IPS-18c (cell line): ENCODE data around the gene EIF3K.

ENCODE experiments used
- H3K4me3 ChIP-seq: 2 replicates; pipeline ENCODE4 v1.7.0; 2013; ENCODE audit warnings: low read depth, mild to moderate bottlenecking, low read length, moderate library complexity; ENCODE audit not compliant: insufficient read depth
- H3K9me3 ChIP-seq: one replicate; pipeline ENCODE4 v1.6.1; 2013; ENCODE audit warnings: mild to moderate bottlenecking, low read length, moderate library complexity; ENCODE audit not compliant: control insufficient read depth, insufficient read depth

The EIF3K gene

GRCh38 chr19:38640368-38640767, 21.4 kb downstream of the EIF3K start:
- H3K9me3 ChIP-seq, result no peaks in the 10 kb centered on the region
- H3K4me3 ChIP-seq, result no peak overlapping the region

GRCh38 chr19:38642176-38642575, 23.2 kb downstream of the EIF3K start:
- Histone ChIP-seq H3K9me3 (no peaks in the 10 kb centered on the region), H3K4me3 (no peak overlapping the region)

DNA sequence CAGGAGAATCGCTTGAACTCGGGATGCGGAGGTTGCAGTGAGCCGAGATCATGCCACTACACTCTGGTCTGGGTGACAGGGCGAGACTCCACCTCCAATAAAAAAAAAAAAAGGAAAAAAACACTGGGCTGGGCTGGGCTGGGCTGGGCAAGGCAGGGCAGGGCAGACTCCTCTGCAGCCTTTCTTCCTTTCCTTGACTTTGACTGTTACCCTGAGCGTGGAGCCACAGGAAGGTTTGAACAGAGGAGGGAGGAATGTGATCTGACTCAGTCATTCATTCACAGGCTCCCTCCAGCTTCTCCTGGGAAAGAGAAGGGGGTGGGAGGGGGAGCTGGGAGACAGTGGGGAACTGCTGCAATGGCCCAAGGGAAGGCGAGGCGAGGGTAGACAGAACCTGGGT, 25.7 kb downstream of the EIF3K start:
- no peaks in the 10 kb centered on the region for H3K9me3 ChIP-seq
- H3K4me3 ChIP-seq, result no peak overlapping the region

- no peaks in the 10 kb centered on the region for H3K9me3 ChIP-seq
- H3K4me3 ChIP-seq, result peak within 1 kb of the TSS; percentile 95
These were observed 28.5 kb downstream of the EIF3K start, which contains the start of gene ACTN4 for GRCh38 chr19:38647368-38647965. Gene ACTN4 (plus strand): TSS chr19:38647649. CDS start chr19:38647746, 97 bp downstream.

DNA sequence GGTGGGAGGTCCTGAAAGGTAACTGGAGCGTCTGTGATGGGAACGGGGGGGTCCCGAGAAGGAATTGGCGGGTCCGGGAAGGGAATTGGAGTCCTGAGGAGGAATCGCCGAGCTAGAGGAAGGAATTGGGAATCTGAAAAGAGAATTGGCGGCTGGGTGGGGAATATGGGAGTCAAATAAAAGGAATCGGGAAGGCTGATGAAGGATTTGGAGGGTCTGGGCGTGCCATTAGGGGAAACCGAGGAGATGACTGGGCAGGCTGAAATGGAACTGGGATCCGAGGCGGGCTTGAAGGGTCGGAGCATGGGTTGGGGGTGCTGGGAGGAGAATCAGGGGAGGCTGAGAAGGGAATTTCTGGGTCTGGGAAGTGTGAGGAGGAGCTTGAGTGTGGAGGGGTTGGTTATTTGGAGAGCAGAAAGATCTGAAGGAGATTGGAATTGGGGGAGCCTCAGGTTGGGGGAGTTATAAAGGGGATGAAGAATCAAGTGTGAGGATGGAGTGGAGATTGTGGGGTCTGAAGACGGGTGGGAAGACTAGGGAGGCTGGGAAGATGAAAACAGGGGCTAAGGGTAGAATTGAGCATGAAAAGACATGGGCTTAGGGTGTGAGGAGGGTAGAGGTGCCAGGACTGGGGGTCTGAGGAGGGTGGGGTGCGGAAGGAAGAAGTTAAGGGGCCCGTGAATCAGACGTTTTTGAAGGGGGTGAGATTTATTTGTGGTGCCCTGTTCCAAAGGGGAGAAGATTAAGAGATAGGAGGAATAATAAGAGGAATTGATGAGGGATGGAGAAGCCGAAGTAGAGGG, 29.2 kb downstream of the EIF3K start:
- no peaks in the 10 kb centered on the region for H3K9me3 ChIP-seq
- H3K4me3 ChIP-seq, result peak overlapping the region; percentile 95

DNA sequence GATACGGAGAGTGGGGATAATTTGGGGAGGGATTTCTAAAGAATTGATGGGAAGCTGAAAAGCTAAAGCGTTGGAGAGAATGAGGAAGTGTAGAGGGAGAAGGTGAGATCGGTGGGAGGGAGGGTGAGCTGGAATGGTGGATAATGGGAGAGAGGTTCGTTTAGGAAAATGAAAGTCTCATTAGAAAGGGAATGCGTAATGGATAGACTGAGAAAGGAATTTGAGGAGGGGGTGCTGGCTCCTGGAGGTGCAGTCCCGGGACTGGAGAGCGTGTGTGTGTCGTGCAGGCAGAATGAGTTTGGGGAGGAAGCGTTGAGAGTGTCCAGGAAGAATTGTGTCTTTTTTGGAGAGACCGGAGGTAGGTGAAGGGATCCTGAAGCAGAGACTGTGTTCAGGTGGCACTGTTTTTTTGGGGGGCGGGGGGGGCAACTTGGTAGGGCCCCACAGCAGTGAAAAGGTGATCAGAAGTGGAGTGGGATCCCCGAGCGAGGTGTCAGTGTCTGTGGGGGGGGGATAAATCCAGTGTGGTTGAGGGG, 29.8 kb downstream of the EIF3K start:
- peak overlapping the region; percentile 95 for H3K4me3 ChIP-seq
- no peaks in the 10 kb centered on the region for H3K9me3 ChIP-seq

- Histone ChIP-seq H3K9me3 (no peaks in the 10 kb centered on the region), H3K4me3 (peak overlapping the region; percentile 95)
These were observed 30.6 kb downstream of the EIF3K start for GRCh38 chr19:38649305-38650171.

GRCh38 chr19:38650172-38650775, 31.3 kb downstream of the EIF3K start:
- H3K9me3 ChIP-seq, result no peaks in the 10 kb centered on the region
- peak overlapping the region; percentile 95 for H3K4me3 ChIP-seq

- no peaks in the 10 kb centered on the region for H3K9me3 ChIP-seq
- H3K4me3 ChIP-seq, result 0 out of 2 replicates have a peak overlapping the region, but pooled peaks have one; percentile 15
These were observed 32.1 kb downstream of the EIF3K start for GRCh38 chr19:38650911-38651584.

DNA sequence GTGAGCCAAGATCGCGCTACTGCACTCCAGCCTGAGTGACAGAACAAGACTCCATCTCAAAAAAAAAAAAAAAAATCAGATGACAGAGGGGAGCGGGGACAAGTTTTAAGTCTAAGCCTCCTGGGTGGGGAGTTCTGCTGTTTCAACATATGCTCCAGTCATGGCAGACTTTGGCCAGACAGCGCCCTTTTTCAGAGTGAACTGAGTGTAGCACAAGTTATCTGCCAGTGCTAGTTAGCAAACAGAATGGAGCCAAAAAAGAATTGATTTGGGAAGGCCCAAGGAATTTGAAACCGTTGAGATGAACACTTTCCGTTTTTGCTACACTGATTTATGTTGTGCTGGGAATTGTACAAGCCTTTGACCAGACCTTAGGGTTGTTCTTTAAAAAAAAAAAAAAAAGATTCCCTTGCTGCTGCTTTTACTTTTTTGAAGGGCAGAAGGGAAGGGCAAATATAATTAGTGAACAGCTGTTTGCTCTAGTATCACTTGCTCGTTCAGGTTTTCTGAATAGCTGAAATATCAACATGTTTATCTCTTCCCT, 34.1 kb downstream of the EIF3K start:
- Histone ChIP-seq H3K4me3 (no peak overlapping the region), H3K9me3 (no peaks in the 10 kb centered on the region)

- Histone ChIP-seq H3K9me3 (no peaks in the 10 kb centered on the region), H3K4me3 (no peak overlapping the region)
These were observed 35.7 kb downstream of the EIF3K start for GRCh38 chr19:38654628-38655055.

DNA sequence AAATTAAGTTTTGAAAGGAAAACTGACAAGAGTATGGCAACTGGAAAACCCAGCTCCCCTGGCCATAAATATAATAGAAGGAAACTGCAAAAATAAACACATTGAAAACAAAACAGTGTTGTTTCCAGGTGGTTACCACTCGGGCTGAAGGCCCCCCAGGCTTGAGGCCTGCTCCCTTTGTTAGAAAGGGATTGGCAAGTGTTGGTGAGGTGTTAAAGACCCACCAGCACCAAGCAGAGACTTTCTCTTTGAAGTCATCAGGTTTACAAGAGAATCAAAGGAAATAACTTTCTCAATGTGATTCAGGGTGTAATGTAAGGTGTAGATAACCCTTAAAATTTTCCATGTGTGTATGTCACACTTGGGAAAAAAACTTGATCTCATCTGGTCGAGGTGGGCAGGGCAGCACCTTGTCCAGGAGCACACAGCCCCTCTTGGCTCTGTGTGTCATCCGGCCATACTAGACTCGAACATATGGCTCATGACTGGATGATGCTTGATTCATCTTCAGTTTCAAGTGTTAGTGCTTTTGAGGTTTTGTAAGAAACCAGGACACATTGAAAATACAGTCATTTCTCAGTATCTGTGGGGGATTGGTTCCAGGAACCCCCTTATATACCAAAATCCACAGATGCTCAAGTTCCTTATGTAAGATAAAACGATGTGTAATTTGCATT, 36.3 kb downstream of the EIF3K start:
- H3K9me3 ChIP-seq, result no peaks in the 10 kb centered on the region
- H3K4me3 ChIP-seq, result no peak overlapping the region

DNA sequence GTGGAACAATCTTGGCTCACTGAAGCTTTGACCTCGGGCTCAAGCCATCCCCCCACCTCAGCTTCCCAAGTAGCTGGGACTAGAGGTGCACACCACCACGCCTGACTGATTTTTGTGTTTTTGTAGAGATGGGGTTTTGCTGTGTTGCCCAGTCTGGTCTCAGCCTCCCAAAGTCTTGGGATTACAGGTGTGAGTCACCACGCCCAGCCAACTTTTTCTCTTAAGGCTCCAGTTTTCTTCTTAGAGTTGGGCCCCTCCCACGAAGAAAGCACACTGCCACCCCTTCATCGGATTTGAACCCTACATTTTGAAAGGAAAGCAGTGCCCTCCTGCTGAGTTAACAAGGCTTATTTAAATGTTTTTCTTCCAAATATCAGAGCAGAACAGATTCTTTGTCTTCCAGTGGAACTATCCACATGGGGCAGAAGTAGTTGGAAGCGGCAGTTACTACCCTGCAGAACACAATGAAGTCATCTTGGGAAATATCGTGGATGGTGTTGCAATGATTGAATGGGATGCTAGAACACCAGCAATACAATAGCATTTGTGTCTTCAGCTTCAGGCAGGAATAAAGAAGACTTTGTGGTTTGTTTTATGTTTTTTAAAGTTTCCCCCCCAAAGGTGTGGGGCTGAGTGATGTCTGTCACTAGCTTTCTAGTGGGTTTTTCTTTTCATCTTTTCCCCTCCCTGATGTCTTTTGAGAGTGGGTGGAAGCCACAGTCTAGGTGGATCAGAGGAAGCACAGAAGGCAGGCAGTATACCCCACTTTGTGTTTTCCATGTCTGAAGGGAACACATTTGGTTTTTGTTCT, 37.4 kb downstream of the EIF3K start:
- H3K9me3 ChIP-seq, result no peaks in the 10 kb centered on the region
- H3K4me3 ChIP-seq, result no peak overlapping the region

GRCh38 chr19:38657633-38658222, 38.7 kb downstream of the EIF3K start:
- Histone ChIP-seq H3K4me3 (no peak overlapping the region), H3K9me3 (no peaks in the 10 kb centered on the region)
